NCI-H510A (cell line): ENCODE results near the gene RUNX3.

Experiments used
- DNase-seq: peaks from one replicate; lab custom pipeline; 2025; lab: John Stamatoyannopoulos, UW

The RUNX3 gene

GRCh38 chr1:24963099-24963872 is 33.2 kb upstream of the RUNX3 start:
- DNase-seq = no peak

GRCh38 chr1:24961961-24962861 is 32.1 kb upstream of the RUNX3 start:
- DNase-seq = no peak

- DNase-seq = no peak
These were observed 31.3 kb upstream of the RUNX3 start for GRCh38 chr1:24961334-24961733.

GRCh38 chr1:24960071-24960801 is 30.2 kb upstream of the RUNX3 start:
- no peak for DNase-seq

- DNase-seq = no peak
These were observed 29.5 kb upstream of the RUNX3 start for GRCh38 chr1:24959623-24959975.

- no peak for DNase-seq
These were observed 28.9 kb upstream of the RUNX3 start for GRCh38 chr1:24958766-24959622.

GRCh38 chr1:24957808-24958752 is 28.0 kb upstream of the RUNX3 start:
- DNase-seq = no peak

- DNase-seq = no peak
These were observed 27.1 kb upstream of the RUNX3 start for GRCh38 chr1:24957016-24957807.

- DNase-seq = no peak
These were observed 25.8 kb upstream of the RUNX3 start for GRCh38 chr1:24955779-24956365.

- no peak for DNase-seq
These were observed 25.1 kb upstream of the RUNX3 start for GRCh38 chr1:24955161-24955560.

GRCh38 chr1:24954631-24955030 is 24.6 kb upstream of the RUNX3 start:
- DNase-seq = no peak

- DNase-seq = no peak
These were observed 23.9 kb upstream of the RUNX3 start for GRCh38 chr1:24954022-24954421.

- DNase-seq = no peak
These were observed 22.4 kb upstream of the RUNX3 start for GRCh38 chr1:24952413-24952841.

- no peak for DNase-seq
These were observed 21.8 kb upstream of the RUNX3 start for GRCh38 chr1:24951810-24952412.

- no peak for DNase-seq
These were observed 21.3 kb upstream of the RUNX3 start for GRCh38 chr1:24951337-24951736.

GRCh38 chr1:24949331-24949881 is 19.3 kb upstream of the RUNX3 start:
- DNase-seq = no peak

- no peak for DNase-seq
These were observed 18.2 kb upstream of the RUNX3 start for GRCh38 chr1:24948079-24948827.
